NCI-H1436 (cell line): ENCODE measurements around the gene GCH1.

Experiments used
- DNase-seq: peaks from one replicate; lab custom pipeline; 2025; lab: John Stamatoyannopoulos, UW

GCH1 gene

GRCh38 chr14:54866588-54866987 lies 36.0 kb downstream of the GCH1 start:
- DNase-seq, result no peak

- DNase-seq, result no peak
These were observed 38.1 kb downstream of the GCH1 start for GRCh38 chr14:54864526-54864925.

GRCh38 chr14:54857830-54858269 lies 44.8 kb downstream of the GCH1 start:
- no peak for DNase-seq

GRCh38 chr14:54856152-54856551 lies 46.5 kb downstream of the GCH1 start:
- DNase-seq, result no peak

- DNase-seq, result no peak
These were observed 48.4 kb downstream of the GCH1 start for GRCh38 chr14:54854181-54854580.

GRCh38 chr14:54853339-54853738 lies 49.3 kb downstream of the GCH1 start:
- DNase-seq, result no peak

- no peak for DNase-seq
These were observed 50.4 kb downstream of the GCH1 start for GRCh38 chr14:54852215-54852614.

GRCh38 chr14:54848910-54849309 lies 53.7 kb downstream of the GCH1 start:
- DNase-seq, result no peak

GRCh38 chr14:54845641-54846040 lies 57.0 kb downstream of the GCH1 start:
- DNase-seq, result no peak

- no peak for DNase-seq
These were observed 58.1 kb downstream of the GCH1 start for GRCh38 chr14:54844479-54844878.

GRCh38 chr14:54840798-54841197 lies 61.8 kb downstream of the GCH1 start:
- DNase-seq, result no peak

GRCh38 chr14:54840336-54840735 lies 62.3 kb downstream of the GCH1 start:
- no peak for DNase-seq

- DNase-seq, result no peak
These were observed 62.9 kb downstream of the GCH1 start for GRCh38 chr14:54839701-54840119.

GRCh38 chr14:54838931-54839512 lies 63.6 kb downstream of the GCH1 start:
- no peak for DNase-seq

- DNase-seq, result no peak
These were observed 65.0 kb downstream of the GCH1 start for GRCh38 chr14:54837508-54838149.

GRCh38 chr14:54836231-54836630 lies 66.4 kb downstream of the GCH1 start:
- DNase-seq, result no peak

GRCh38 chr14:54834727-54835126 lies 67.9 kb downstream of the GCH1 start:
- no peak for DNase-seq

- DNase-seq, result no peak
These were observed 68.5 kb downstream of the GCH1 start for GRCh38 chr14:54834081-54834480.

- DNase-seq, result no peak
These were observed 72.0 kb downstream of the GCH1 start for GRCh38 chr14:54830650-54831049.

GRCh38 chr14:54829486-54830224 lies 73.0 kb downstream of the GCH1 start:
- DNase-seq, result no peak

GRCh38 chr14:54828037-54828436 lies 74.6 kb downstream of the GCH1 start:
- no peak for DNase-seq

GRCh38 chr14:54823757-54824549 lies 78.7 kb downstream of the GCH1 start:
- no peak for DNase-seq

GRCh38 chr14:54822685-54823084 lies 79.9 kb downstream of the GCH1 start:
- no peak for DNase-seq
